Measurements from ENCODE around the gene VRTN. TPM values are rescaled to one million over a fixed set of nuclear protein-coding genes. Genes with fewer than 3 reads are reported as not detected.

The VRTN gene
- total RNA-seq, 1 experiment from 2014 or later, result 104 TPM

GRCh38 chr14:74395094-74395493, 46.8 kb downstream of the VRTN start:
- no peak for DNase-seq

More at GRCh38 chr14:74395094-74395493, 46.8 kb downstream of the VRTN start:
- Histone ChIP-seq H4K5ac (ENCODE audit: insufficient read length, low read depth, low read length) (no peak overlapping the region), H2BK120ac (ENCODE audit: low read depth, low read length, poor library complexity, severe bottlenecking) (no peak overlapping the region), H3K56ac (ENCODE audit: insufficient read length, low read depth, low read length) (no peak overlapping the region), H2AFZ (ENCODE audit: low read length) (no peak overlapping the region), H3T11ph (ENCODE audit: low read length) (no peak overlapping the region), H4K8ac (replicated peaks; ENCODE audit: insufficient read length, low read depth, low read length) (no peak overlapping the region), H3K4me1 (ENCODE audit: insufficient read depth, low read length) (no peaks in the 10 kb centered on the region; the same call in 1 of the 2 replicates), H2BK15ac (ENCODE audit: low read depth, low read length) (no peak overlapping the region), H3K4me2 (ENCODE audit: insufficient read depth, insufficient read length, low read length) (no peak overlapping the region), H3K27me3 (ENCODE audit: insufficient read depth, low read length) (no peaks in the 10 kb centered on the region), H3K27ac (ENCODE audit: insufficient read length, low read depth, low read length) (no peak overlapping the region), H4K91ac (ENCODE audit: insufficient read length, low read depth, low read length) (no peak overlapping the region), H2AK5ac (ENCODE audit: insufficient read length, low read length) (no peak overlapping the region), H3K9ac (ENCODE audit: extremely low read depth, insufficient read length, low read length) (no peak overlapping the region), H2BK12ac (ENCODE audit: insufficient read length, low read depth, low read length) (no peak overlapping the region), H3K23ac (ENCODE audit: insufficient read length, low read depth, low read length) (no peak overlapping the region), H3K14ac (ENCODE audit: insufficient read depth, low read length) (no peak overlapping the region), H4K20me1 (ENCODE audit: control insufficient read depth, insufficient read depth, insufficient read length) (no peaks in the 10 kb centered on the region), H3K9me3 (ENCODE audit: control insufficient read depth, low read depth, low read length) (no peaks in the 10 kb centered on the region), H3K23me2 (ENCODE audit: insufficient read length, low read depth, low read length, poor library complexity, severe bottlenecking) (no peaks in the 10 kb centered on the region), H3K79me2 (ENCODE audit: insufficient read depth, low read length) (no peaks in the 10 kb centered on the region), H3K4ac (ENCODE audit: low read depth, low read length) (no peak overlapping the region), H3K79me1 (ENCODE audit: insufficient read depth, low read depth, low read length, poor library complexity, severe bottlenecking) (no peaks in the 10 kb centered on the region), H2BK5ac (ENCODE audit: insufficient read length, low read length) (no peak overlapping the region), H2BK20ac (ENCODE audit: low read depth, low read length, poor library complexity, severe bottlenecking) (no peak overlapping the region), H3K18ac (ENCODE audit: insufficient read length, low read depth, low read length) (no peak overlapping the region)
- TF ChIP-seq, protein P1, sequence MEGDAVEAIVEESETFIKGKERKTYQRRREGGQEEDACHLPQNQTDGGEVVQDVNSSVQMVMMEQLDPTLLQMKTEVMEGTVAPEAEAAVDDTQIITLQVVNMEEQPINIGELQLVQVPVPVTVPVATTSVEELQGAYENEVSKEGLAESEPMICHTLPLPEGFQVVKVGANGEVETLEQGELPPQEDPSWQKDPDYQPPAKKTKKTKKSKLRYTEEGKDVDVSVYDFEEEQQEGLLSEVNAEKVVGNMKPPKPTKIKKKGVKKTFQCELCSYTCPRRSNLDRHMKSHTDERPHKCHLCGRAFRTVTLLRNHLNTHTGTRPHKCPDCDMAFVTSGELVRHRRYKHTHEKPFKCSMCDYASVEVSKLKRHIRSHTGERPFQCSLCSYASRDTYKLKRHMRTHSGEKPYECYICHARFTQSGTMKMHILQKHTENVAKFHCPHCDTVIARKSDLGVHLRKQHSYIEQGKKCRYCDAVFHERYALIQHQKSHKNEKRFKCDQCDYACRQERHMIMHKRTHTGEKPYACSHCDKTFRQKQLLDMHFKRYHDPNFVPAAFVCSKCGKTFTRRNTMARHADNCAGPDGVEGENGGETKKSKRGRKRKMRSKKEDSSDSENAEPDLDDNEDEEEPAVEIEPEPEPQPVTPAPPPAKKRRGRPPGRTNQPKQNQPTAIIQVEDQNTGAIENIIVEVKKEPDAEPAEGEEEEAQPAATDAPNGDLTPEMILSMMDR (conservative IDR thresholded peaks at IDR 0.05), result no peak
- H3K9me3 Mint-ChIP-seq, result no peaks in the 10 kb centered on the region; a peak in 1 of 5 replicates
- WGBS (ENCODE audit: extremely low coverage, insufficient read length, low lambda C conversion rate), result no CpG with 5 or more reads among the region's 4 CpGs
- peaks cover 37 to 43% of the 10 kb centered on the region in 2 experiments for H3K4me1 Mint-ChIP-seq
- no peak overlapping the region for H3K4me3 Mint-ChIP-seq
- H3K27ac Mint-ChIP-seq, result no peak overlapping the region; a peak in 1 of 7 replicates
- H3K36me3 Mint-ChIP-seq (ENCODE audit: insufficient read depth in 1 of 3, low read depth in 3 of 3), result no peaks in the 10 kb centered on the region
- no peaks in the 10 kb centered on the region; the same call in none of the 2 replicates for H3K27me3 Mint-ChIP-seq (ENCODE audit: low read depth)
